T1000 (cell line): Measurements from ENCODE around the gene MRFAP1L1.

ENCODE experiments used
- DNase-seq: peaks from one replicate; lab custom pipeline; 2025; ENCODE audit warnings: mixed read lengths; lab: John Stamatoyannopoulos, UW

The MRFAP1L1 gene

GRCh38 chr4:6716018-6716911, 6.6 kb upstream of the MRFAP1L1 start, which contains the start of gene BLOC1S4:
BLOC1S4 (plus strand) TSS chr4:6716174; CDS start chr4:6716210, 36 bp downstream.
- DNase-seq = peak; percentile 55

DNA sequence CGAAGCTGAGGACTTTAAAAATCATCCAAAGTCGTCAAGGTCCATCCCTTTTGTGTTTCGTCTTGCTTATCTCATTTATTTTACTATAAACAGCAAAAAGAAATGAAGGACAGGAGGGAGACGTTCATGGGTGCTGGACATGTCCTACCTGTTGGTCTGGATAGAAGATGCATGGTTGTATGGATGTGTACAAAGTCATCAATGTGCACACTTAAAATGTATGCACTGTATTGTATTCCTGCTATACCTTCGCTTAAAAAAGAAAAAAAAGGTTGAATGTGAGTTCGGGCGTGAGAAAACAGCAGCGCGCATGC, 6.0 kb upstream of the MRFAP1L1 start:
- no peak for DNase-seq

DNA sequence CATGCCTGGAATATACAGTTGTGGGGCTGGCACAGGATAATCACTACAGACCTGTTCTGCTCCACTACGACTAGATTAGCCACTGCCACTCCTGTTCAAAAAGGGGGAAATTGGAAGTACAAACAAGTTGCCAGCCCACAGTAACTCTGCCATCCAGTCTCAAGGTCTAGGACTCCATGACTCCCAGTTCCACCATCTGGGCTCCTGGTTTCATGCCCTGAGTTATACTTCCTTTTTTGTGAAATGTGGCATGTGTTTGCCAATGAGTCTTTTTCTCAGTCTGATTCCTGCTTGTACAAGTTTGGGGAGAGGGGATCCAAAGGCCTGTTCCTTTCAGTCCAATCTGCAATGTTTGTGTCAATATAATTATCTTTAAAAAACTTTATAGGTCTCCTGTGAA, 5.3 kb upstream of the MRFAP1L1 start:
- no peak for DNase-seq

GRCh38 chr4:6710996-6711395, 1.3 kb upstream of the MRFAP1L1 start:
- no peak for DNase-seq

DNA sequence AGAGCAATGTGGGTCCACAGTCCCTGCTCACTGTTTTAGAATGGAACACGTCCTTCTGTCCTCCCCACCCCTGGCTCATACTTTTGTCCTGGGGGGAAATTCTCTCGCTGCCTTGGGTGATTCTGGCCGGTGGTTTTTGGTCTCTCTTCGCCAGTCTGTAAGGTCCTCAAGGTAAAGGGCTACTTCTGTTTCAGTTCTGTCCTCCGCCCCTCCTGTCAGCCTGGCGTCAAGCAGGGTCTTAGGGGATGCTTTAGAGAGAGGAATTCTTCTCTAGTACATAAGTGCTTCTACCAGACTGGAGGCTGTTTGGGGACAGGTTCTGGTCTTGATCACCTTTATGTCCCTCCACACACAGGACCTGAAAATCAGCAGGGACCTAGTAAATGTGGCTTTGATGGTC, 617 bp upstream of the MRFAP1L1 start:
- DNase-seq = no peak

DNA sequence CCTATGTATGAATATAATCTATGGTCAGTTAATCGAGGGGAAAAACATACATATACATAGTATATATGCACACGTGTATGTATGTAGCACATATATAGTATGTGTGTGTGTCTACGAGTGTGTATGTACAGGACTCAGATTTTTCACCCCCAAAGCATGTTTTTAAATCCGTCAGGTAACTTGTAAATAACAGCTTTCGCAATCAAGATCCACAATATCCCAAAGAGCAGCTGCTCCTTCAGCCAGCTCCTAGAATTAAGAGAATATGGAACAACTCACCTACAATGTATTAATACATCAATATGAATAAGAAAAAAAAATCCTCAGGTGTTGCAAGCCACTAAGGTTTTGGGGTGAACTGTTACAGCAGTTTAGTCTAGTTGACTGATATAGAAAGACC, 3.5 kb downstream of the MRFAP1L1 start:
- DNase-seq = no peak

GRCh38 chr4:6705646-6706045, 4.0 kb downstream of the MRFAP1L1 start:
- DNase-seq = no peak

- DNase-seq = no peak
These were observed 5.9 kb downstream of the MRFAP1L1 start for GRCh38 chr4:6703786-6704185.

DNA sequence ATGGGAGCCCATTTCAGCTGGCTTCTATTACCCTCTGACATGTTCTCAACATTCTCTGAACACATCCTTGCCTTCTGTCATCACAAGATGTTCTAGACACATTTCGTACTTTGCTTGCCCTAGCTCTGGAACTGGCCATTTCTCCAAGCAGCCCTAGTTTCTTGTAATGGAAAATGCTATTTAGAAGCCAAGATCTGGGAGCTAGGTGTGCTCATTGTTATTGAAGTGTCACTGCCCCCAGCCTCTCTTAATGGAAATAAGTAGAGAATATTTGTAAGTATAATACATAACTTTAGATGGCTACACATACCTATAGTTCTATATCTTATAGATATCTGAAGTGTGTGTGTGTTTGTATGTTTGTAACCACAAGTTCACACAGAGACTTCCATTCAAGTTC, 6.9 kb downstream of the MRFAP1L1 start:
- DNase-seq = no peak

- DNase-seq = no peak
These were observed 8.3 kb downstream of the MRFAP1L1 start for GRCh38 chr4:6701371-6701770.

GRCh38 chr4:6699903-6700302, 9.8 kb downstream of the MRFAP1L1 start:
- DNase-seq = no peak

GRCh38 chr4:6699388-6699787, 10.3 kb downstream of the MRFAP1L1 start:
- no peak for DNase-seq

DNA sequence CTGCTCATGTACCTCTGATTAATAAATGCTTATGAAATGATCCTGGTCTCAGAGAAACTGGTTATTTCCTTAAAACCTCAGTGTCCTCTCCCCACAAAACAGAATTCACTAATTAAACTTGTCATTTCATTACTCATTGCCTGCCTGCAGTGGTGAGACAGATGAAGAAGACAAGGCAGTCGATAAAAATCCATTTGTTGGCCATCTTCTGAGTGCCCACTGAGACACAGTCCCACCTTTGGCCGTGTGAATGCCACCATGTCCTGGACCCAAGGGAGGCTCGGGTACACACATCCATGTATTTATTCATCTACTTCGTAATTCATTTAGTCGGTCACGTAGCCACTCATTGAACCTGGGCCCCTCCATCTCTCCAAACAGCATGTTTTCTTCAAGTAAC, 12.5 kb downstream of the MRFAP1L1 start:
- DNase-seq = no peak

DNA sequence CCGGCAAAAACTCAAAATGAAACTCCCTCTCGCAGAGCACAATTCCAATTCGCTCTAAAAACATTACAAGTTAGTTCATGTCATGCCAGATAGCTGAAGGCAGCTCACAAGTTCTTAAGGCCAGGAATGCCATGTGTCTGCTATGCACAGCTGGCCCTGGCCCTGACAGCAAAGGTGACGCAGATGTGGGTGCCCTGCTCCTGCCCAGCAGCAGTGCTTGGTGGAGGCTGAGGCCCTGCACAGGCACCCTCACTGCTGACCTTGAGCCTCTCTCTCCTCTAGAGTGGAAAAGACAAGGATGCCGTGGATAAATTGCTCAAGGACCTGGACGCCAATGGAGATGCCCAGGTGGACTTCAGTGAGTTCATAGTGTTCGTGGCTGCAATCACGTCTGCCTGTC, 13.1 kb downstream of the MRFAP1L1 start:
- DNase-seq = no peak

DNA sequence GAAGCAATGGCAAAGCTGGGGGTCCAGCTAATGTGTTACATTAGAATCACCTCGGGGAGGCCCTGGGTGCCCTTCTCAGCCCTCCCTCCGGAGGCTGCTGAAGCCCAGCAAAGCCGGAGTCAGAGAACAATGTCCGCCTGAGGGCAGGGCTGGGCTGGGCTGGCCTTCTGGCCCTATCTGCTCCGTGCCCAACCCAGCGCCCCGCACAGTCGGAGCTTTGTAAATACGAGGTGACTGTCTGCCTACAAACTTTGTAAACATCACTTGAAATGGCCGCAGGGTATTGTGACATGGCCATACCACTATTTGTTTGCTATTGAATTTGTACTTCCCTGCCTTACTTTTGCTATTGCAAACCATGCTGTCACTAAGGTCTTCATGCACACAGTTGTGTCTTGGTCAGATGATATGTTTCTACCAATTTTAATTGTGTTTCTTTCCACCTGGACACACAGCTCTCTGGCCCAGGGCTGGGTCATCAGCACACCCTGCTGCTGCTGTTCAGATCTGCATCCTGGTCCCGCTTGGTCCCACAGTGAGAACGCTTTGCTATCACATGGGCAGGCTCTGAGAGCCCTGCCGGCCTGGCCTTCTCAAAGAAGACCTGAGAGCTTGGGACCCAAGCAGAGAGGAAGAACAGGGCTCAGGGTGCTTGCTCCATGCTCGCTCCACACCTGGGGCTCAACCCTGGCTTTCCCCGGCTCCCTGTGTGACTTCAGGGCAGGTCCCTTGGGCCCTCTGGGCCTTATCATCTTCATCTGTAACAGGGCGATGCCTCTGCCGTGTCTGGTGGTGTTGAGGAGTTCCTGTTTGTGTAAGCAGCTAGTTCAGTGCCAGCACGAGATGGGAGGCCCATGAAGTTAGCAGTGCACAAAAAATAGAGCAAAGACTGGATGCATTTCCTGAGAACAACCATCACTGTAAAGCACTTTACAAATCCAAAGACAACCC, 13.7 kb downstream of the MRFAP1L1 start:
- no peak for DNase-seq

DNA sequence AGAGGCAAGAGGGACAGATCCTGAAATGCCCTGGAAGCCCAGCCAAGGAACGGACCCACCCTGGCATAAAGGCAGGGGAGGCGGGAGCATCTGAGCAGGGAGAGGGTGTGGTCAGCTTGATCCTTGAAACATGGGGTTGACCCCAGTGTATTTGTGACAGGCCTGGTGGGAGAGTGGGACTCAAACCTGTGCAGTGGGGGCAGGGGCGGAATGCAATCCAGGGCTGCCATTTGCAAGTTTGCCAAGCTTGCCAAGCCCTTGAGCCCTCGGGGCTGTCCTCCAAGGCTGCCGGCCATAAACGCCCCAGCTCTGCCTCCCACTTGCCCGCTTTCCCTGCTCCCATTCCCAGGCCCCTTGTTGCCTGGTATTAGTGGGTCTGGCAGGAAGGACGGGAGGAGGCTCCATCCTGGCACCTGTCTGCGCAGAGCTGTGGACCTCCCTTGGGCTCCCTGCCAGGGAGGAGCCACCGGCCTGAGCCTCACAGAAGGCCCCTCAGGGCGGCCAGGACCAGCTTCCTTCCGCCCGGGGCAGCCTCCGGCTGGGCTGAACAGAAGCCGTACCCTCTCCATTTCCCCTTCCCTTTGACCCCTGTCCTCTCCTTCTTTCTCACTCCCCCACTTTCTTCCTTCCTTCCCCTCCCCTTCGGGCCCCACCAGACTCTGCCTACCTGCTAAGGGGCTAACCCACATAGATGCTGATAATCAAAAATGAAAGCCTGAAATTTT, 15.3 kb downstream of the MRFAP1L1 start:
- DNase-seq = no peak

DNA sequence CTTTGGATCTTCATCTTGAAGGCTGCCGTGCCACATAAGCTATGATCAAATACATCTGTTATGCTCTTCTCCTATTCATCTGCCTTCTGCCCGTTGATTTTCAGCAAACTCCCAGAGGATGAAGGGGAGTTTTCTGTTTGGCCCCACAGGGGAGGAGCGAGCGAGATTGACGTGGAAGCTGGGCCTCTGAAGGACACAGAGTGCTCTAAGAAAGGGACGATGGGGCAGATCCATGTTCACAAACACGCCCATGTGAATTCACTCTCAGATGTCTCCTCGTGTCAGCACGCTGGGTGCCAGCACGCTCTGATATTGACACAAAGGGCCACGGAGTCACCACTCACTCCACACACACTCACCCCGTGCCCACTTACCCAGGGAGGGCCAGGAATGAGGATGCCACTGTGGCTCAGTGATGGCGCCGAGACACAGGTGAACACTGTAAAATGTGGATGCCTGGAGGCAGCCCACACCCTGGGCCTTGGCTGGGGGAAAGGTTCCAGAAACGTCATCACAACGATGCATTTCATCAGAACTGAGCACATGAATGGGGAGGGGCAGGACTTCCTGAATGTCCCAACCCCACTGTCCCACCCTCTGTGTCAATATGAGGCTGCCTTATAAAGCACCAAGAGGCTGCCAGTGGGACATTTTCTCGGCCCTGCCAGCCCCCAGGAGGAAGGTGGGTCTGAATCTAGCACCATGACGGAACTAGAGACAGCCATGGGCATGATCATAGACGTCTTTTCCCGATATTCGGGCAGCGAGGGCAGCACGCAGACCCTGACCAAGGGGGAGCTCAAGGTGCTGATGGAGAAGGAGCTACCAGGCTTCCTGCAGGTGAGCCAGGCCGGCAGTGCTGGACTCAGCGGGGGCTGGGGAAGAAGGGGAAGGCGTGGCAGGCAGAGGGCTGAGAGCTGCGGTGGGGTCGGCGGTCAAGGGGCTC, 16.2 kb downstream of the MRFAP1L1 start, which contains the start of gene S100P:
S100P (plus strand) TSS at position 648 of the 946 bp plus-strand sequence; CDS start at position 703, 55 bp downstream.
- no peak for DNase-seq

DNA sequence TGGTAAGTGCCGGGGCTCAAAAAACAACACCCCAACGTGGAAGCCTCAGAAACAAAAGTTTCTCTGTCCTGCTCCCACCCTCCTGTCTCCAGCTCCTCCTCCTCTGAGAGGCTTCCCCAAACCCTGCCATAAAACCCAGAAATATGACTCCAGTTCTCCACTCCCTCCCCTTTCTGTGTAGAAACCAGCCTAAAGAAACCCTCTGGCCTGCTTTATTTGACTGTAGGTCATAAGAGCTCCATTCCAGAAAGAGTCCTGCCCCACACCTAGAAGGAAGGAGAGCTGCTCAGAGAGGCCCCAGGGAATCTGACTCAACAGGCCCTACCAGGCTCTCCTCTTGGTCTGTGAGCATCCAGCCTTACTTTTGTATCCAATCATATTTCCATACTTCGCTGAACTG, 16.9 kb downstream of the MRFAP1L1 start:
- no peak for DNase-seq

- no peak for DNase-seq
These were observed 17.3 kb downstream of the MRFAP1L1 start for GRCh38 chr4:6692379-6692778.

DNA sequence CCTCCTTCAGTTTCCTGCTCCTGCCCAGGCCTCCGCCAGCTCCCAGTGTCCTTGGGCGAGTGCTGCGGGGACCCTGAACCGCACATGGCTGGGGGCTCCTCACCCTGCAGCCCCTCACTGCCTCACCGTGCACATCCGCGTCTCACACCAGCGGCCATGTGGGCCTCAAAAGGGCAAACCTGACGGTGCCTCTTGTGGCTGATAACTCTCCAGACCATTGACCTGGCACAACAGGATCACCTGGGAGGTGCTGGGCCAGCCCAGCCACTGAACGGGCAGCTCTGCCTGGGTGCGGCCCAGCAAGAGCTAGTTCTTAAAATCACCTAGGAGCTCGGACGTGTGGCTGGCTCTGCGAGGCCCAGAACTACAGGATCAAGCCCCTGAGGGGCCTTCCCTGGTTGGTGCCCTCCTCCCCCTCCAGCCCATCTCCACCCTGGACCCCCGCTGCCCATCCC, 20.1 kb downstream of the MRFAP1L1 start:
- no peak for DNase-seq
